ENCODE data around the gene STAM.

DNA sequence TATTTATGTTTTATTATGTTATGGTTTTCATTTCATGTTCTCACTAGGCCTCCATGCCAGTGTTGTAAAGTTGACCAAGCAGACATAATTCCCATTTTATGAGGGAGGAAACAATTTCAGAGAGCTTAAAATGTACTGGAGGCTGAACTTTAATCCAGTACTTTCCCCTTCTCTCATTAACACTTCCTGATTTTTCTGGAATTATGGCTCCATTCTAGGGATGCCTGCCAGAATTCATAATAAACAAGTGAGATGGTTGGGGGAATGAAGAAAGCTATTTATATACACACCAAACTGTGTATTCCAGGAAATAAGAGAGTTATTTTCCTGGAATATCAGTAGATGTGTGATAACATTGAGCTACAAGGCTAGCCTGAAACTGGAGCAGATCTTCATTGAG is 114.9 kb downstream of the STAM start:
- TF ChIP-seq POLR2A (IDR thresholded peaks at IDR 0.05), result no peak
- TF ChIP-seq, protein P1, sequence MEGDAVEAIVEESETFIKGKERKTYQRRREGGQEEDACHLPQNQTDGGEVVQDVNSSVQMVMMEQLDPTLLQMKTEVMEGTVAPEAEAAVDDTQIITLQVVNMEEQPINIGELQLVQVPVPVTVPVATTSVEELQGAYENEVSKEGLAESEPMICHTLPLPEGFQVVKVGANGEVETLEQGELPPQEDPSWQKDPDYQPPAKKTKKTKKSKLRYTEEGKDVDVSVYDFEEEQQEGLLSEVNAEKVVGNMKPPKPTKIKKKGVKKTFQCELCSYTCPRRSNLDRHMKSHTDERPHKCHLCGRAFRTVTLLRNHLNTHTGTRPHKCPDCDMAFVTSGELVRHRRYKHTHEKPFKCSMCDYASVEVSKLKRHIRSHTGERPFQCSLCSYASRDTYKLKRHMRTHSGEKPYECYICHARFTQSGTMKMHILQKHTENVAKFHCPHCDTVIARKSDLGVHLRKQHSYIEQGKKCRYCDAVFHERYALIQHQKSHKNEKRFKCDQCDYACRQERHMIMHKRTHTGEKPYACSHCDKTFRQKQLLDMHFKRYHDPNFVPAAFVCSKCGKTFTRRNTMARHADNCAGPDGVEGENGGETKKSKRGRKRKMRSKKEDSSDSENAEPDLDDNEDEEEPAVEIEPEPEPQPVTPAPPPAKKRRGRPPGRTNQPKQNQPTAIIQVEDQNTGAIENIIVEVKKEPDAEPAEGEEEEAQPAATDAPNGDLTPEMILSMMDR (IDR thresholded peaks at IDR 0.05), result no peak
